Vagina (tissue), 2 donors: ENCODE data around the gene EPO.

ENCODE experiments used
- POLR2AphosphoS5 ChIP-seq, 2 donors: sonication (generic); formaldehyde crosslinking; IDR thresholded peaks; one replicate each; pipeline ENCODE4 v1.9.0; 2017; ENCODE audit warnings: antibody characterized with exemption in 2 of 2, mild to moderate bottlenecking in 2 of 2, low read depth in 1 of 2; ENCODE audit not compliant: insufficient read depth in 1 of 2
- TF ChIP-seq, protein P1 (sequence below), 3 experiments: fragments of 450-650 bp in 2 of 3; fragments of 200-600 bp in 1 of 3; sonication (generic) in 1 of 3; IDR thresholded peaks; one replicate each; pipeline ENCODE4 v1.5.1; 2017 to 2019; ENCODE audit warnings: antibody characterized with exemption in 3 of 3, mild to moderate bottlenecking in 2 of 3, moderate library complexity in 2 of 3

DNA sequence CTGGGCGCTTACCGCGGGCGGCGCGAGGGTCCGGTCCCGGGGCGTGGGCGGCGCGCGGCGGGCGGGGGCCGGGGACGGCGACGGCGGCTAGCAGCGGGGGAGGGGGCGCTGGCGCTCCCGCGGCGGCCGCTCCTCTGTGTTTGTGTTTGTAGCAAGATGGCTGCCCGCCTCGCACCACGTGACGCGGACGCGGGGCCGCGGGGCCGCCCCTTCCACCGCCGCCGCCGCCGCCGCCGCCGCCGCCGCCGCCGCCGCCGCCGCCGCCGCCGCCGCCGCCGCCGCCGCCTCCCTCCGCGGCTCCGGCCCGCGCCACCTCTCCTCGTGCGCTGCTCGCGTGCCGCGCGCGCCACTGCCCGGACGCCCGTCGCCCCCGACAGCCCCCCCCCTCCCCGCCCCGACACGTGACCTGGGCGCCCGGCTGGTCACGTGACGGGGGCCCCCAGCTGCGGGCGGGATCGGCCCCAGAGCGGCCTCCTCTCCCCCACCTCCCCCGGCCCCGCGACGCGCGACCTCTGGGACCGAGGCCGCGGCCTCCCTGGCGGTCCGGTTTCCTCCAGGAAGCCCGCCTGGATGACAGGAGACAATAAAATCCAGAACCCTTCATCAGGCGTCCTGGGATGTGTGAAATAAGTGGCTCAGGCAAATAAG, 26.0 kb upstream of the EPO start, which contains the start of gene GIGYF1:
- TF ChIP-seq, protein P1, sequence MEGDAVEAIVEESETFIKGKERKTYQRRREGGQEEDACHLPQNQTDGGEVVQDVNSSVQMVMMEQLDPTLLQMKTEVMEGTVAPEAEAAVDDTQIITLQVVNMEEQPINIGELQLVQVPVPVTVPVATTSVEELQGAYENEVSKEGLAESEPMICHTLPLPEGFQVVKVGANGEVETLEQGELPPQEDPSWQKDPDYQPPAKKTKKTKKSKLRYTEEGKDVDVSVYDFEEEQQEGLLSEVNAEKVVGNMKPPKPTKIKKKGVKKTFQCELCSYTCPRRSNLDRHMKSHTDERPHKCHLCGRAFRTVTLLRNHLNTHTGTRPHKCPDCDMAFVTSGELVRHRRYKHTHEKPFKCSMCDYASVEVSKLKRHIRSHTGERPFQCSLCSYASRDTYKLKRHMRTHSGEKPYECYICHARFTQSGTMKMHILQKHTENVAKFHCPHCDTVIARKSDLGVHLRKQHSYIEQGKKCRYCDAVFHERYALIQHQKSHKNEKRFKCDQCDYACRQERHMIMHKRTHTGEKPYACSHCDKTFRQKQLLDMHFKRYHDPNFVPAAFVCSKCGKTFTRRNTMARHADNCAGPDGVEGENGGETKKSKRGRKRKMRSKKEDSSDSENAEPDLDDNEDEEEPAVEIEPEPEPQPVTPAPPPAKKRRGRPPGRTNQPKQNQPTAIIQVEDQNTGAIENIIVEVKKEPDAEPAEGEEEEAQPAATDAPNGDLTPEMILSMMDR (IDR thresholded peaks at IDR 0.05): no peak
- no peak for TF ChIP-seq POLR2AphosphoS5 (IDR thresholded peaks at IDR 0.05; ENCODE audit: insufficient read depth in 1 of 2, low read depth in 1 of 2)
